ENCODE results near the gene GRAMD1B. TPM values are rescaled to one million over a fixed set of nuclear protein-coding genes. Genes with fewer than 3 reads are reported as not detected.
A peak's percentile ranks its signal among the peaks of the same experiment; 100 is the strongest.
"Not testable (repeated sequence)": the region's sequence is repeated elsewhere in the genome, so short reads cannot be mapped to it uniquely, and the experiment has no call there.

GRAMD1B gene
- total and polyA plus RNA-seq, 2 donors (not counting 1 experiment from before 2014, with no cell fraction given): 0.83 to 1.5 TPM

DNA sequence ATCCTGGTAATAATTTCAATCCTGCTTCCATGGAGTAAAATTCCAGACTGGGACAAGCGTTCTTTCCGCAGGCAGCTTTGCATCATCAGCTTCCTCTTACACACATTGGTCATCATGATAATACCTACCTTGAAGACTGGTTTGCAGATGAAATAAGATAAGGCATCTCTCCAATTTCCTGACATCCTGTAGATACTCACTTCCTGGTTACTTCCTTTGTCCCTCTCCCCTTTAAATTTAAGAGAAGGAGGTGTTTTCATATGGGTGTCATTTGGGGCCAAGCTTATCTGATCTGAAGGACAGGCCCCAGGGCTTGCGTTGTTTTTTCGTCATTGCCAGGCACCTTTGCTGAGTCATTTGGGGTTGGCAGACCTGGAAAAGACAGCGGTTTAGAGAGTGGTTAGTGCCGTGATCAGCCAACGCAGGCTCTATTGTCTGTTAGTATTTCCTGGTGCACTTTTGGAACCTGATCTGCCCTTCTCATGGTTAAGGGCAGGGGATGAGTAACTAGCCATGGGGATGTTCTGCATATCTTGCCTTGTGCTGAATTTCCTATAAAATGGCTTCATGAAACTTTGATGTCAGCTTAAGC is 24.1 kb downstream of the GRAMD1B start:
- Histone ChIP-seq H3K4me2 (ENCODE audit: extremely low read depth, insufficient read depth, low read length) (no peak overlapping the region), H2AFZ (ENCODE audit: low read length) (no peak overlapping the region)

DNA sequence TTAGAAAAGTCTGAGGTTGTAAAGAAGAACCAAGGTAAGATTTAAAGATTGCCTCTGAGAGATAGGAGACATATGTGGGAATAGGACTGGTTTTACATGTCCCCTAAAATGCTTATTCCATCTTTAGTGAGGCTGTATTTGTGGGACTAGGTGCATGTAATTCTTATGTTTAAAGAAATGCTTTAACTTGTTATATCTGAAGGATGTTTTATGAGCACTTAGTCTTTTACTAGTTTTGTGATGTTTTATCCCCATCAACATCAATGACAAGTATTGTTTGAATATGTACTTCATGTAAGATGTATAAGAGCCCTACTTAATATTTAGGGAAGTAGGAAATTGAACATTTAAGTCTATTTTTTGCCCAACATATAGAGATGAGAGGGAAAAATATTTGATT is 24.7 kb downstream of the GRAMD1B start:
- H4K20me1 ChIP-seq (ENCODE audit: control insufficient read depth, extremely low read depth, insufficient read depth, low read length): no peaks in the 10 kb centered on the region
- TF ChIP-seq CTCF (conservative IDR thresholded peaks at IDR 0.05 in 1 of 2, IDR thresholded peaks at IDR 0.05 in 1 of 2; ENCODE audit: low read depth in 1 of 2, low read length in 2 of 2) (no peak), EZH2 (IDR thresholded peaks at IDR 0.05; ENCODE audit: low read length, missing control alignments) (no peak)
- no peak for DNase-seq (ENCODE audit: low read depth in 2 of 2)
- H3K4me2 ChIP-seq (ENCODE audit: extremely low read depth, insufficient read depth, low read length): no peak overlapping the region
- no peaks in the 10 kb centered on the region for H3K9me3 ChIP-seq (ENCODE audit: control insufficient read depth, insufficient read depth, low read depth, low read length)
- H3K4me1 ChIP-seq (ENCODE audit: control insufficient read depth, extremely low read depth, insufficient read depth, low read length): no peaks in the 10 kb centered on the region
- no peaks in the 10 kb centered on the region for H3K79me2 ChIP-seq (ENCODE audit: control insufficient read depth, insufficient read depth, low read length)
- no peak overlapping the region for H3K4me3 ChIP-seq (replicated peaks in 1 of 4; ENCODE audit: control extremely low read depth in 1 of 4, insufficient read depth in 1 of 4, low read depth in 3 of 4, low read length in 4 of 4)
- no peaks in the 10 kb centered on the region for H3K27me3 ChIP-seq (ENCODE audit: control insufficient read depth, insufficient read depth, low read length)
- no peak overlapping the region for H2AFZ ChIP-seq (ENCODE audit: low read length)
- no peak overlapping the region for H3K9ac ChIP-seq (ENCODE audit: insufficient read depth, low read length)
- H3K36me3 ChIP-seq (ENCODE audit: control insufficient read depth, insufficient read depth, low read length): no peaks in the 10 kb centered on the region
- H3K27ac ChIP-seq (ENCODE audit: insufficient read depth, low read length): no peak overlapping the region

More for the DNA sequence above, 24.1 kb downstream of the GRAMD1B start:
- no peak for TF ChIP-seq EZH2 (IDR thresholded peaks at IDR 0.05; ENCODE audit: low read length, missing control alignments)
- TF ChIP-seq CTCF (conservative IDR thresholded peaks at IDR 0.05 in 1 of 2, IDR thresholded peaks at IDR 0.05 in 1 of 2; ENCODE audit: low read depth in 1 of 2, low read length in 2 of 2): no peak
- H3K27me3 ChIP-seq (ENCODE audit: control insufficient read depth, insufficient read depth, low read length): no peaks in the 10 kb centered on the region
- no peaks in the 10 kb centered on the region for H4K20me1 ChIP-seq (ENCODE audit: control insufficient read depth, extremely low read depth, insufficient read depth, low read length)
- H3K9me3 ChIP-seq (ENCODE audit: control insufficient read depth, insufficient read depth, low read depth, low read length): no peaks in the 10 kb centered on the region
- no peaks in the 10 kb centered on the region for H3K36me3 ChIP-seq (ENCODE audit: control insufficient read depth, insufficient read depth, low read length)
- H3K9ac ChIP-seq (ENCODE audit: insufficient read depth, low read length): no peak overlapping the region
- no peak overlapping the region for H3K27ac ChIP-seq (ENCODE audit: insufficient read depth, low read length)
- H3K79me2 ChIP-seq (ENCODE audit: control insufficient read depth, insufficient read depth, low read length): no peaks in the 10 kb centered on the region
- H3K4me1 ChIP-seq (ENCODE audit: control insufficient read depth, extremely low read depth, insufficient read depth, low read length): no peaks in the 10 kb centered on the region
- peak in 1 of 2 donors; percentile 68 for DNase-seq (ENCODE audit: low read depth in 2 of 2)
- no peak overlapping the region for H3K4me3 ChIP-seq (replicated peaks in 1 of 4; ENCODE audit: control extremely low read depth in 1 of 4, insufficient read depth in 1 of 4, low read depth in 3 of 4, low read length in 4 of 4)

GRCh38 chr11:123456448-123456847 is 26.4 kb downstream of the GRAMD1B start:
- not testable (repeated sequence) for H2AFZ ChIP-seq (ENCODE audit: low read length); H3K79me2 ChIP-seq (ENCODE audit: control insufficient read depth, insufficient read depth, low read length); H3K4me3 ChIP-seq (replicated peaks in 1 of 4; ENCODE audit: control extremely low read depth in 1 of 4, insufficient read depth in 1 of 4, low read depth in 3 of 4, low read length in 4 of 4); H3K27ac ChIP-seq (ENCODE audit: insufficient read depth, low read length); DNase-seq (ENCODE audit: low read depth in 2 of 2); H3K9ac ChIP-seq (ENCODE audit: insufficient read depth, low read length); H3K4me1 ChIP-seq (ENCODE audit: control insufficient read depth, extremely low read depth, insufficient read depth, low read length); H4K20me1 ChIP-seq (ENCODE audit: control insufficient read depth, extremely low read depth, insufficient read depth, low read length); H3K9me3 ChIP-seq (ENCODE audit: control insufficient read depth, insufficient read depth, low read depth, low read length); H3K27me3 ChIP-seq (ENCODE audit: control insufficient read depth, insufficient read depth, low read length); H3K4me2 ChIP-seq (ENCODE audit: extremely low read depth, insufficient read depth, low read length); H3K36me3 ChIP-seq (ENCODE audit: control insufficient read depth, insufficient read depth, low read length)

All from fibroblast of lung (primary cell).